ENCODE data around the gene TMEM86A.

DNA sequence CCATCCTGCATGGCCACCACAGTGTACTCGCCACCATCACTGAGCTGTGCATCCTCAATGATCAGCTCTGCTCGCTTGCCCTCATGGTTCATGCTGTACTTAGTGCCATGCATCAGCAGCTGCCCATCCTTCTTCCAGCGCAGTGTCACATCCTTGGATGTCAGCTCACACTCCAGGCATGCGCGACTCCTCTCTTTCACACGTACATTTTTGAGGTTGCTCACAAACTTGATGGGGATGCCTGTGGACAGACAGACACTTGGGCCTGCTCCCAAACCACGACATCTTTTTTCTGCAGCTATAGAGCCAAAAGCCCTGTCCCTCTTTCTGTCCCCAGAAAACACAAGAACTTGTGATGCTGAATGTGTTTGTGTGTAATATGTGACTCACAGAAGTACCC is 16.9 kb downstream of the TMEM86A start:
- no peak for TF ChIP-seq EZH2 (IDR thresholded peaks at IDR 0.05; ENCODE audit: borderline replicate concordance)
- TF ChIP-seq, protein P1, sequence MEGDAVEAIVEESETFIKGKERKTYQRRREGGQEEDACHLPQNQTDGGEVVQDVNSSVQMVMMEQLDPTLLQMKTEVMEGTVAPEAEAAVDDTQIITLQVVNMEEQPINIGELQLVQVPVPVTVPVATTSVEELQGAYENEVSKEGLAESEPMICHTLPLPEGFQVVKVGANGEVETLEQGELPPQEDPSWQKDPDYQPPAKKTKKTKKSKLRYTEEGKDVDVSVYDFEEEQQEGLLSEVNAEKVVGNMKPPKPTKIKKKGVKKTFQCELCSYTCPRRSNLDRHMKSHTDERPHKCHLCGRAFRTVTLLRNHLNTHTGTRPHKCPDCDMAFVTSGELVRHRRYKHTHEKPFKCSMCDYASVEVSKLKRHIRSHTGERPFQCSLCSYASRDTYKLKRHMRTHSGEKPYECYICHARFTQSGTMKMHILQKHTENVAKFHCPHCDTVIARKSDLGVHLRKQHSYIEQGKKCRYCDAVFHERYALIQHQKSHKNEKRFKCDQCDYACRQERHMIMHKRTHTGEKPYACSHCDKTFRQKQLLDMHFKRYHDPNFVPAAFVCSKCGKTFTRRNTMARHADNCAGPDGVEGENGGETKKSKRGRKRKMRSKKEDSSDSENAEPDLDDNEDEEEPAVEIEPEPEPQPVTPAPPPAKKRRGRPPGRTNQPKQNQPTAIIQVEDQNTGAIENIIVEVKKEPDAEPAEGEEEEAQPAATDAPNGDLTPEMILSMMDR (IDR thresholded peaks at IDR 0.05; ENCODE audit: poor library complexity): no peak
